ENCODE results near the gene SSBP1. TPM values are rescaled to one million over a fixed set of nuclear protein-coding genes. Genes with fewer than 3 reads are reported as not detected.
"Not testable (repeated sequence)": the region's sequence is repeated elsewhere in the genome, so short reads cannot be mapped to it uniquely, and the experiment has no call there.

Gene SSBP1, protein sequence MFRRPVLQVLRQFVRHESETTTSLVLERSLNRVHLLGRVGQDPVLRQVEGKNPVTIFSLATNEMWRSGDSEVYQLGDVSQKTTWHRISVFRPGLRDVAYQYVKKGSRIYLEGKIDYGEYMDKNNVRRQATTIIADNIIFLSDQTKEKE
- total RNA-seq (2021; ENCODE audit: unreplicated experiment) (174 TPM), Bru-seq, nascent RNA (percentile 88 among the genes with signal in this experiment), BruChase-seq, experiment 1, labeled RNA remaining after a 2-hour chase (percentile 88 among the genes with signal in this experiment), BruChase-seq, experiment 2, labeled RNA remaining after a 6-hour chase (percentile 85 among the genes with signal in this experiment)
- 180 TPM for polyA plus RNA-seq (2012; ENCODE audit: insufficient read length)
- long read RNA-seq, transcript SSBP1-201 (7 exons, 687 nt): major isoform, 76 of 180 reads
- long read RNA-seq, transcript SSBP1-214 (7 exons, 636 nt): minor isoform, 18 of 180 reads
- long read RNA-seq, transcript SSBP1-206 (7 exons, 630 nt): minor isoform, 7 of 180 reads
- long read RNA-seq, partial matches to known transcripts: 26 of 180 reads
- long read RNA-seq, other reads (novel, unspliced or antisense): 44 of 180 reads

DNA sequence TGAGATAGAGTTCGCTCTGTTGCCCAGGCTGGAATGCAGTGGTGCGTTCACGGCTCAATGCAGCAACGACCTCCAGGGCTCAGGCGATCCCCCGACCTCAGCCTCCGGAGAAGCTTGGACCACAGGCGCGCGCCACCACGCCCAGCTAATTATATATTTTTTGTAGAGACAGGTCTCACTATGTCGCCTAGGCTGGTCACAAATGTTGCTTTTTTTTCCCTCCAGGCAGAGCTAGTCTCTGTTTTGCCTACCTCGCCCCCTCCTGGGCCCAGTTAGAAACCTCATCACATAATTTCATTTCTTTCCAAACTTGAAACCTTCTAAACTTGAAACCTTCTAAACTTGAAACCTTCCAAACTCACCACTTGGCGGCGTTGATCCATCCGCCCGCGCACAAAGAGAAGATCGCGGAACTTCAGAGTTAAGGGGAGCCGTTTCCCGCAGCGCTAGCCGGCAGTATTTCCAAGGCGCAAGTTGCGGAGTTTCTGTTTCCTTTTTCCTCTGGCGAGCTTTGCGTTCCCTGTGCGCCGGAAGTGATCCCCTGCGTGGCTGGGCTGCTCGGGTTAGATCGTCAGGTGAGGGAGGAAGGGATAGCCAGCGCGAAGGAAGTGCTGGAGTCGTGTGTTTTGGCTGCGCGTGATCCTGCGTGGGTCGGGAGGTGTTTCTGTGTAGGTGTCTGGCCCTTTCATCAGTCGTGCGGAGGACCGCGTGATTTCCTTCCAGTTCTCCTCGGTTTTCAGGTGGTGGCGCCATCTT is at the start of gene SSBP1:
Gene SSBP1 (plus strand): TSS at position 523 of the 756 bp plus-strand sequence. CDS start 809 bp downstream, outside the sequence.
- ATAC-seq (peak; percentile 98), DNase-seq (ENCODE audit: low read depth, low spot score) (peak; percentile 98)
- Histone ChIP-seq H3K27me3 (ENCODE audit: control insufficient read depth, insufficient read depth, low read length) (no peaks in the 10 kb centered on the region), H3K27ac (ENCODE audit: low read length) (peak within 1 kb of the TSS; percentile 98), H3K4me1 (ENCODE audit: control insufficient read depth, insufficient read depth, low read length) (peaks cover 12% of the 10 kb centered on the region; the same call in 1 of the 2 replicates), H3K36me3 (ENCODE audit: control insufficient read depth, insufficient read depth, low read length) (peaks cover 37% of the 10 kb centered on the region), H3K4me3 (ENCODE audit: low read depth in 2 of 2, low read length in 2 of 2) (peak within 1 kb of the TSS; percentile 88 to 100), H3K9me3 (ENCODE audit: control insufficient read depth, insufficient read depth, low read depth, low read length) (no peaks in the 10 kb centered on the region)
- intact Hi-C loops (cut with micrococcal nuclease; ENCODE audit: unreplicated experiment): loop anchor here (5.0 kb wide), 1 partner anchor 86 kb away; no protein-coding TSS in a partner anchor
- in situ Hi-C loops (cut with HindIII; ENCODE audit: low pct_unique_long_range_greater_than_20kb, low sequenced_read_pairs): no loop called here
- TF ChIP-seq, protein P1, sequence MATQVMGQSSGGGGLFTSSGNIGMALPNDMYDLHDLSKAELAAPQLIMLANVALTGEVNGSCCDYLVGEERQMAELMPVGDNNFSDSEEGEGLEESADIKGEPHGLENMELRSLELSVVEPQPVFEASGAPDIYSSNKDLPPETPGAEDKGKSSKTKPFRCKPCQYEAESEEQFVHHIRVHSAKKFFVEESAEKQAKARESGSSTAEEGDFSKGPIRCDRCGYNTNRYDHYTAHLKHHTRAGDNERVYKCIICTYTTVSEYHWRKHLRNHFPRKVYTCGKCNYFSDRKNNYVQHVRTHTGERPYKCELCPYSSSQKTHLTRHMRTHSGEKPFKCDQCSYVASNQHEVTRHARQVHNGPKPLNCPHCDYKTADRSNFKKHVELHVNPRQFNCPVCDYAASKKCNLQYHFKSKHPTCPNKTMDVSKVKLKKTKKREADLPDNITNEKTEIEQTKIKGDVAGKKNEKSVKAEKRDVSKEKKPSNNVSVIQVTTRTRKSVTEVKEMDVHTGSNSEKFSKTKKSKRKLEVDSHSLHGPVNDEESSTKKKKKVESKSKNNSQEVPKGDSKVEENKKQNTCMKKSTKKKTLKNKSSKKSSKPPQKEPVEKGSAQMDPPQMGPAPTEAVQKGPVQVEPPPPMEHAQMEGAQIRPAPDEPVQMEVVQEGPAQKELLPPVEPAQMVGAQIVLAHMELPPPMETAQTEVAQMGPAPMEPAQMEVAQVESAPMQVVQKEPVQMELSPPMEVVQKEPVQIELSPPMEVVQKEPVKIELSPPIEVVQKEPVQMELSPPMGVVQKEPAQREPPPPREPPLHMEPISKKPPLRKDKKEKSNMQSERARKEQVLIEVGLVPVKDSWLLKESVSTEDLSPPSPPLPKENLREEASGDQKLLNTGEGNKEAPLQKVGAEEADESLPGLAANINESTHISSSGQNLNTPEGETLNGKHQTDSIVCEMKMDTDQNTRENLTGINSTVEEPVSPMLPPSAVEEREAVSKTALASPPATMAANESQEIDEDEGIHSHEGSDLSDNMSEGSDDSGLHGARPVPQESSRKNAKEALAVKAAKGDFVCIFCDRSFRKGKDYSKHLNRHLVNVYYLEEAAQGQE (IDR thresholded peaks at IDR 0.05; ENCODE audit: insufficient read depth in 1 of 2, low read depth in 2 of 2, low read length in 1 of 2): 0 out of 4 replicates have a peak, but pooled peaks of 1 of the 2 experiments have one; percentile 43
- TF ChIP-seq POLR2AphosphoS5 (IDR thresholded peaks at IDR 0.05; ENCODE audit: low read depth, low read length) (peak; percentile 94), SIN3A (IDR thresholded peaks at IDR 0.05; ENCODE audit: borderline replicate concordance, insufficient read depth, low read depth, low read length) (peak; percentile 90; the same call in 1 of the 2 replicates), TCF7L2 (IDR thresholded peaks at IDR 0.05; ENCODE audit: low read depth, low read length) (peak; percentile 82), CTCF (IDR thresholded peaks at IDR 0.05) (peak; percentile 95)
- ChIA-PET POLR2A (interaction anchor here (0.6 to 0.8 kb wide), 3 partner anchors 76 to 825 kb away, joined by 3 read pairs; no protein-coding TSS in a partner anchor), CTCF (interaction anchor here (0.5 to 1.3 kb wide), 4 partner anchors 30 to 88 kb away, joined by 3 to 5 read pairs (median 4); partner anchors contain the start of gene WEE2)
- no TSS peak for BruUV-seq (replicated peaks)

DNA sequence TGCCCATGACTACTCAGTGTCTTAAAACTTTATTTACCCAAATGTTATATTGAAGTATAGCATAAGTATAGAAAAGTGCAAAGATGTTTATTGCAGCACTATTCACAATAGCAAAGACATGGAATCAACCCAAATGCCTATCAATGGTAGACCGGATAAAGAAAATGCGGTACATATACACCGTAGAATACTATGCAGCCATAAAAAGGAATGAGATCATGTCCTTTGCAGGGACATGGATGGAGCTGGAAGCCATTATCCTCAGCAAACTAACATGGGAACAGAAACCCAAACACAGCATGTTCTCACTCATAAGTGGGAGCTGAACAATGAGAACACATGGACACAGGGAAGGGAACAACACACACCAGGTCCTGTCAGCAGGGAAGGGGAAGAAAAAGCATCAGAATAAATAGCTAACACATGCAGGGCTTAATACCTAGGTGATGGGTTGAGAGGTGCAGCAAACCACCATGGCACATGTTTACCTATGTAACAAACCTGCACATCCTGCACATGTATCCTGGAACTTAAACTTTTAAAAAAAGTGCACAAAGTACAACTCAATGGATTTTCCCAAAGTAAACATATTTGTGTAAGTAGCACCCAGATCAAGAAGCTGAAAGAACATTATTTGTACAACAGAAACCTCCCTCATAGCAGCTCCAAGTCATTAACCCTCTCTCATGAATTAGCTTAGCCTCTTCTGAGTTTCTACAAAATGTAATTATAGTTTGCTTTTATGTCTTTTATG is 48.9 kb upstream of the SSBP1 start:
- BruUV-seq (replicated peaks); H3K9me3 ChIP-seq (ENCODE audit: control insufficient read depth, insufficient read depth, low read depth, low read length); in situ Hi-C loops (cut with HindIII; ENCODE audit: low pct_unique_long_range_greater_than_20kb, low sequenced_read_pairs); DNase-seq (ENCODE audit: low read depth, low spot score); CTCF ChIA-PET; ATAC-seq; H3K4me1 ChIP-seq (ENCODE audit: control insufficient read depth, insufficient read depth, low read length); H3K36me3 ChIP-seq (ENCODE audit: control insufficient read depth, insufficient read depth, low read length); intact Hi-C loops (cut with micrococcal nuclease; ENCODE audit: unreplicated experiment); H3K27ac ChIP-seq (ENCODE audit: low read length); H3K4me3 ChIP-seq (ENCODE audit: low read depth in 2 of 2, low read length in 2 of 2); H3K27me3 ChIP-seq (ENCODE audit: control insufficient read depth, insufficient read depth, low read length); POLR2A ChIA-PET: not testable (repeated sequence)

Measured in Panc1 (cell line).